ENCODE data around the gene ITGA2.

Gene ITGA2

GRCh38 chr5:53002491-53002890 is 13.3 kb downstream of the ITGA2 start:
- TF ChIP-seq, protein P1, sequence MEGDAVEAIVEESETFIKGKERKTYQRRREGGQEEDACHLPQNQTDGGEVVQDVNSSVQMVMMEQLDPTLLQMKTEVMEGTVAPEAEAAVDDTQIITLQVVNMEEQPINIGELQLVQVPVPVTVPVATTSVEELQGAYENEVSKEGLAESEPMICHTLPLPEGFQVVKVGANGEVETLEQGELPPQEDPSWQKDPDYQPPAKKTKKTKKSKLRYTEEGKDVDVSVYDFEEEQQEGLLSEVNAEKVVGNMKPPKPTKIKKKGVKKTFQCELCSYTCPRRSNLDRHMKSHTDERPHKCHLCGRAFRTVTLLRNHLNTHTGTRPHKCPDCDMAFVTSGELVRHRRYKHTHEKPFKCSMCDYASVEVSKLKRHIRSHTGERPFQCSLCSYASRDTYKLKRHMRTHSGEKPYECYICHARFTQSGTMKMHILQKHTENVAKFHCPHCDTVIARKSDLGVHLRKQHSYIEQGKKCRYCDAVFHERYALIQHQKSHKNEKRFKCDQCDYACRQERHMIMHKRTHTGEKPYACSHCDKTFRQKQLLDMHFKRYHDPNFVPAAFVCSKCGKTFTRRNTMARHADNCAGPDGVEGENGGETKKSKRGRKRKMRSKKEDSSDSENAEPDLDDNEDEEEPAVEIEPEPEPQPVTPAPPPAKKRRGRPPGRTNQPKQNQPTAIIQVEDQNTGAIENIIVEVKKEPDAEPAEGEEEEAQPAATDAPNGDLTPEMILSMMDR (IDR thresholded peaks at IDR 0.05; ENCODE audit: low read length, missing control alignments), result no peak

DNA sequence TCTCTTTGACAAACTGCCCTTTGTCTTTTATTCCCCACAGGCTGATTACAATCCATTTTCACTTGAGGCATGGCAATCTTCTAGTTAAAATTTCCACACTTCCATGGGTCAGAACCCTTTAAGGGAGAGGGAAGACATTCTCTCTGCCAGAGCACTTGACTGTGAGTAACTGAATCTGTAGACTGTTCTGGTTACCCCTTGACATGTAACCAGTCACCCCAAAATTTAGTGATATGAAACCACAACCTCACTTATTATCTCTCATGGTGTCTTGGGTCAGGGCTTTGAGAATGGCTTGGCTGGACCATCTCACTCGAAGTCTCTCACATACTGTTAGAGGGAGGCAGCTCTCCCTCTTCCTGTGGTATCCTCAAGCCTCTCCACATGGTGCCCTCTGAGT is 14.0 kb downstream of the ITGA2 start:
- DNase-seq (ENCODE audit: low read depth), result no peak
- no peak overlapping the region for H3K4me3 ChIP-seq (replicated peaks; ENCODE audit: low read depth, low read length)
- TF ChIP-seq, protein P1 (IDR thresholded peaks at IDR 0.05; ENCODE audit: low read length, missing control alignments), result no peak

More at GRCh38 chr5:53002491-53002890, 13.3 kb downstream of the ITGA2 start:
- H3K4me3 ChIP-seq (replicated peaks; ENCODE audit: low read depth, low read length), result no peak overlapping the region
- no peak for DNase-seq (ENCODE audit: low read depth)

- TF ChIP-seq, protein P1 (IDR thresholded peaks at IDR 0.05; ENCODE audit: low read length, missing control alignments), result no peak
- no peak overlapping the region for H3K4me3 ChIP-seq (replicated peaks; ENCODE audit: low read depth, low read length)
- no peak for DNase-seq (ENCODE audit: low read depth)
Measured at GRCh38 chr5:53006911-53007890, 18.0 kb downstream of the ITGA2 start.

- TF ChIP-seq, protein P1 (IDR thresholded peaks at IDR 0.05; ENCODE audit: low read length, missing control alignments), result no peak
- H3K4me3 ChIP-seq (replicated peaks; ENCODE audit: low read depth, low read length), result no peak overlapping the region
- no peak for DNase-seq (ENCODE audit: low read depth)
Measured at GRCh38 chr5:53008751-53009150, 19.6 kb downstream of the ITGA2 start.

DNA sequence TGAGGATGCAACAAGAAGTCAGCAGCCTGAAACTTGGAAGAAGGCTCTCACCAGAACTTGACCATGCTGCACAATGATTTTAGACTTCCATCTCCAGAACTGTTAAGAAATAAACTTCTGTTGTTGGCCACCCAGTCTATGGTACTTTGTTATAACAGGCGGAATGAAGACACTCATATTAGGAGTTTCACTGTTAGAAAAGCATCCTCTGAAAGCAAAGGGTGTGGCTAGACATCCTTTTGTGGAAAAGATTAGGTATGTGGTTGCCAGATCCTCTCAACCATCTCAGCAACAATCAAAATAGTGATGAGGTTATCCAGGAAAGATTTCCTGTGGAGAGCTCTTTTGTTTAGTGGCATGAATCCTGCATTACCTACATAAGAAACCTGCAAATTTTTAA is 20.7 kb downstream of the ITGA2 start:
- H3K4me3 ChIP-seq (replicated peaks; ENCODE audit: low read depth, low read length), result no peak overlapping the region
- no peak for DNase-seq (ENCODE audit: low read depth)
- TF ChIP-seq, protein P1 (IDR thresholded peaks at IDR 0.05; ENCODE audit: low read length, missing control alignments), result no peak

DNA sequence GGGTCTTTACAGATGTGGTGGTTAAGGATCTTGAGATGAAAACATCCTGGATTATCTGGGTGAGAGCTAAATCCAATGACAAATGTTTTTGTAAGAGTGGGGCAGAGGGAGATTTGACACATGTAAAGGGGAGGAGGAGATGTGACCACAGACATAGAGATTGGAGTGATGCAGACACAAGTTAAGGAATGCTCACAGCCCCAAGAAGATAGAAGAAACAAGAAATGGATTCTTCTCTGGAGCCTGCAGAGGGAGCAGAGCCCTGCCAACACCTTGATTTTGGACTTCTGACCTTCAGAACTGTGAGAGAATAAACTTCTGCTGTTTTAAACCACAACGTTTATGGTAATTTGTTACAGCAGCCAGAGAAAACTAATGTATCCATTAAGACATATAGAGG is 21.7 kb downstream of the ITGA2 start:
- no peak overlapping the region for H3K4me3 ChIP-seq (replicated peaks; ENCODE audit: low read depth, low read length)
- no peak for DNase-seq (ENCODE audit: low read depth)
- TF ChIP-seq, protein P1 (IDR thresholded peaks at IDR 0.05; ENCODE audit: low read length, missing control alignments), result no peak

Data from fibroblast of pulmonary artery (primary cell).